Measurements from ENCODE around the gene SLC7A10.
"Not testable (repeated sequence)": the region's sequence is repeated elsewhere in the genome, so short reads cannot be mapped to it uniquely, and the experiment has no call there.

Gene SLC7A10

GRCh38 chr19:33175156-33175782 lies 50.4 kb downstream of the SLC7A10 start:
- no peak for DNase-seq

- DNase-seq: no peak
These were observed 51.5 kb downstream of the SLC7A10 start for GRCh38 chr19:33174186-33174585.

- peak; percentile 71 for DNase-seq
These were observed 53.7 kb downstream of the SLC7A10 start for GRCh38 chr19:33171916-33172359.

GRCh38 chr19:33171222-33171795 lies 54.3 kb downstream of the SLC7A10 start:
- DNase-seq: no peak

- no peak for DNase-seq
These were observed 57.1 kb downstream of the SLC7A10 start for GRCh38 chr19:33168528-33168927.

- DNase-seq: no peak
These were observed 58.2 kb downstream of the SLC7A10 start for GRCh38 chr19:33167438-33167837.

GRCh38 chr19:33166037-33166436 lies 59.6 kb downstream of the SLC7A10 start:
- DNase-seq: not testable (repeated sequence)

- no peak for DNase-seq
These were observed 62.2 kb downstream of the SLC7A10 start for GRCh38 chr19:33163481-33163880.

- DNase-seq: no peak
These were observed 64.4 kb downstream of the SLC7A10 start for GRCh38 chr19:33161201-33161600.

- no peak for DNase-seq
These were observed 65.8 kb downstream of the SLC7A10 start for GRCh38 chr19:33159893-33160292.

GRCh38 chr19:33159149-33159548 lies 66.5 kb downstream of the SLC7A10 start:
- DNase-seq: no peak

Data from fibroblast of skin of right biceps (primary cell).